ENCODE measurements around the gene LIX1L. TPM values are rescaled to one million over a fixed set of nuclear protein-coding genes. Genes with fewer than 3 reads are reported as not detected.
A peak's percentile ranks its signal among the peaks of the same experiment; 100 is the strongest.

The LIX1L gene
- total RNA-seq, 1 experiment from 2014 or later, result 12.4 TPM

GRCh38 chr1:145977486-145978470, 20.0 kb upstream of the LIX1L start:
- Histone ChIP-seq H2AFZ (ENCODE audit: low read depth, low read length, poor library complexity, severe bottlenecking) (peak overlapping the region; percentile 60), H3K27me3 (ENCODE audit: insufficient read depth, low read length) (no peaks in the 10 kb centered on the region), H3K4me3 (replicated peaks in 1 of 2; ENCODE audit: low read depth in 1 of 2, low read length in 2 of 2) (no peak overlapping the region), H3K9me3 (ENCODE audit: control insufficient read depth in 1 of 2, insufficient read depth in 1 of 2, low read depth in 1 of 2, low read length in 2 of 2) (no peaks in the 10 kb centered on the region), H3K36me3 (ENCODE audit: control insufficient read depth in 1 of 2, insufficient read depth in 2 of 2, low read length in 2 of 2) (no peaks in the 10 kb centered on the region), H3K9me2 (ENCODE audit: insufficient read depth) (no peaks in the 10 kb centered on the region), H3K4me1 (ENCODE audit: control insufficient read depth in 1 of 2, insufficient read depth in 2 of 2, low read length in 2 of 2) (peaks cover 30 to 39% of the 10 kb centered on the region in 2 experiments), H4K20me1 (ENCODE audit: insufficient read depth) (no peaks in the 10 kb centered on the region), H3K27ac (ENCODE audit: low read depth, low read length) (peak overlapping the region; percentile 89), H3K4me2 (ENCODE audit: low read length) (peak overlapping the region; percentile 76), H3K79me2 (ENCODE audit: insufficient read depth, low read length) (no peaks in the 10 kb centered on the region), H3K9ac (ENCODE audit: low read length) (peak overlapping the region; percentile 56; the same call in 1 of the 2 replicates)
- intact Hi-C loops (cut with micrococcal nuclease), result loop anchor here (1.0 to 5.0 kb wide), 4 partner anchors 30 to 85 kb away; no protein-coding TSS in a partner anchor
- ATAC-seq (peak; percentile 66), DNase-seq (ENCODE audit: low read depth, low spot score) (peak; percentile 69)
- ChIA-PET CTCF (interaction anchor here (0.7 to 3.1 kb wide), 14 partner anchors 8 to 130 kb away, joined by 3 to 45 read pairs (median 4); partner anchors contain the start of genes ANKRD34A, LIX1L, POLR3GL and RBM8A), RAD21 (ENCODE audit: low non-redundant PET in 1 of 2, low total read pairs in 2 of 2, uncharacterized antibody in 2 of 2, unreplicated experiment in 2 of 2) (interaction anchor here (0.6 to 1.9 kb wide), 4 partner anchors 29 to 34 kb away, joined by 3 to 13 read pairs (median 4); no protein-coding TSS in a partner anchor), POLR2A (interaction anchor here (1.0 to 2.3 kb wide), 7 partner anchors 13 to 75 kb away, joined by 3 to 11 read pairs (median 6); partner anchors contain the start of genes ANKRD34A and POLR3GL)
- TF ChIP-seq ELF1 (IDR thresholded peaks at IDR 0.05; ENCODE audit: borderline replicate concordance, low read depth), result no peak
- no peak for TF ChIP-seq MAX (IDR thresholded peaks at IDR 0.05)
- no peak for TF ChIP-seq YY1 (IDR thresholded peaks at IDR 0.05; ENCODE audit: extremely low read depth, insufficient replicate concordance, low read depth, low read length)
- TF ChIP-seq, protein P1, sequence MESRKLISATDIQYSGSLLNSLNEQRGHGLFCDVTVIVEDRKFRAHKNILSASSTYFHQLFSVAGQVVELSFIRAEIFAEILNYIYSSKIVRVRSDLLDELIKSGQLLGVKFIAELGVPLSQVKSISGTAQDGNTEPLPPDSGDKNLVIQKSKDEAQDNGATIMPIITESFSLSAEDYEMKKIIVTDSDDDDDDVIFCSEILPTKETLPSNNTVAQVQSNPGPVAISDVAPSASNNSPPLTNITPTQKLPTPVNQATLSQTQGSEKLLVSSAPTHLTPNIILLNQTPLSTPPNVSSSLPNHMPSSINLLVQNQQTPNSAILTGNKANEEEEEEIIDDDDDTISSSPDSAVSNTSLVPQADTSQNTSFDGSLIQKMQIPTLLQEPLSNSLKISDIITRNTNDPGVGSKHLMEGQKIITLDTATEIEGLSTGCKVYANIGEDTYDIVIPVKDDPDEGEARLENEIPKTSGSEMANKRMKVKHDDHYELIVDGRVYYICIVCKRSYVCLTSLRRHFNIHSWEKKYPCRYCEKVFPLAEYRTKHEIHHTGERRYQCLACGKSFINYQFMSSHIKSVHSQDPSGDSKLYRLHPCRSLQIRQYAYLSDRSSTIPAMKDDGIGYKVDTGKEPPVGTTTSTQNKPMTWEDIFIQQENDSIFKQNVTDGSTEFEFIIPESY (IDR thresholded peaks at IDR 0.05; ENCODE audit: extremely low read depth, insufficient replicate concordance, low read length), result no peak
- TF ChIP-seq EZH2phosphoT487 (IDR thresholded peaks at IDR 0.05; ENCODE audit: borderline replicate concordance), result no peak
- TF ChIP-seq SIN3A (IDR thresholded peaks at IDR 0.05; ENCODE audit: low read depth), result no peak
- TF ChIP-seq RAD21 (IDR thresholded peaks at IDR 0.05; ENCODE audit: low read depth), result peak; percentile 94
- no peak for TF ChIP-seq EZH2 (IDR thresholded peaks at IDR 0.05)
- TF ChIP-seq TCF7L2 (IDR thresholded peaks at IDR 0.05; ENCODE audit: borderline replicate concordance, extremely low read depth, insufficient read depth, insufficient read length), result no peak
- TF ChIP-seq, protein P2, sequence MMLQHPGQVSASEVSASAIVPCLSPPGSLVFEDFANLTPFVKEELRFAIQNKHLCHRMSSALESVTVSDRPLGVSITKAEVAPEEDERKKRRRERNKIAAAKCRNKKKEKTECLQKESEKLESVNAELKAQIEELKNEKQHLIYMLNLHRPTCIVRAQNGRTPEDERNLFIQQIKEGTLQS (IDR thresholded peaks at IDR 0.05), result no peak
- peak; percentile 78 to 92 (median 88) for TF ChIP-seq CTCF (IDR thresholded peaks at IDR 0.05 in 2 of 3, conservative IDR thresholded peaks at IDR 0.05 in 1 of 3; ENCODE audit: borderline replicate concordance in 1 of 3, insufficient read depth in 1 of 3, low read depth in 2 of 3, low read length in 2 of 3)
- TF ChIP-seq, protein P3, sequence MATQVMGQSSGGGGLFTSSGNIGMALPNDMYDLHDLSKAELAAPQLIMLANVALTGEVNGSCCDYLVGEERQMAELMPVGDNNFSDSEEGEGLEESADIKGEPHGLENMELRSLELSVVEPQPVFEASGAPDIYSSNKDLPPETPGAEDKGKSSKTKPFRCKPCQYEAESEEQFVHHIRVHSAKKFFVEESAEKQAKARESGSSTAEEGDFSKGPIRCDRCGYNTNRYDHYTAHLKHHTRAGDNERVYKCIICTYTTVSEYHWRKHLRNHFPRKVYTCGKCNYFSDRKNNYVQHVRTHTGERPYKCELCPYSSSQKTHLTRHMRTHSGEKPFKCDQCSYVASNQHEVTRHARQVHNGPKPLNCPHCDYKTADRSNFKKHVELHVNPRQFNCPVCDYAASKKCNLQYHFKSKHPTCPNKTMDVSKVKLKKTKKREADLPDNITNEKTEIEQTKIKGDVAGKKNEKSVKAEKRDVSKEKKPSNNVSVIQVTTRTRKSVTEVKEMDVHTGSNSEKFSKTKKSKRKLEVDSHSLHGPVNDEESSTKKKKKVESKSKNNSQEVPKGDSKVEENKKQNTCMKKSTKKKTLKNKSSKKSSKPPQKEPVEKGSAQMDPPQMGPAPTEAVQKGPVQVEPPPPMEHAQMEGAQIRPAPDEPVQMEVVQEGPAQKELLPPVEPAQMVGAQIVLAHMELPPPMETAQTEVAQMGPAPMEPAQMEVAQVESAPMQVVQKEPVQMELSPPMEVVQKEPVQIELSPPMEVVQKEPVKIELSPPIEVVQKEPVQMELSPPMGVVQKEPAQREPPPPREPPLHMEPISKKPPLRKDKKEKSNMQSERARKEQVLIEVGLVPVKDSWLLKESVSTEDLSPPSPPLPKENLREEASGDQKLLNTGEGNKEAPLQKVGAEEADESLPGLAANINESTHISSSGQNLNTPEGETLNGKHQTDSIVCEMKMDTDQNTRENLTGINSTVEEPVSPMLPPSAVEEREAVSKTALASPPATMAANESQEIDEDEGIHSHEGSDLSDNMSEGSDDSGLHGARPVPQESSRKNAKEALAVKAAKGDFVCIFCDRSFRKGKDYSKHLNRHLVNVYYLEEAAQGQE (IDR thresholded peaks at IDR 0.05; ENCODE audit: low read depth), result no peak
- TF ChIP-seq SRF (IDR thresholded peaks at IDR 0.05; ENCODE audit: low read depth), result no peak
- TSS peak; percentile 53 for BruUV-seq (replicated peaks)

All from HCT116 (cell line).